Stimulated activated naive B cell treated with anti-CD40 and anti-IgM and Interleukin-4, amounts not matched to agents 10 μg/mL and 1 μg/mL and 100 μg/mL, for 72 hours (primary cell): ENCODE results near the gene LIN28A.

Experiments used
- ATAC-seq, 2 donors: fragments of 150-1000 bp; cut with Tn5 transposase; replicated peaks; 2 replicates each; pipeline ENCODE4 v1.10.0; 2021; ENCODE audit warnings: moderate library complexity in 1 of 2
- DNase-seq: peaks from one replicate; pipeline ENCODE4 v3.0.0; 2021
- H3K27ac Mint-ChIP-seq: one replicate; pipeline ENCODE4 v1.8.0; 2022; ENCODE audit warnings: mild to moderate bottlenecking, mixed read lengths
- H3K27me3 Mint-ChIP-seq, 2 donors: one replicate each; pipeline ENCODE4 v1.8.0; 2022; ENCODE audit warnings: mixed read lengths in 2 of 2
- H3K36me3 Mint-ChIP-seq, 2 donors: one replicate each; pipeline ENCODE4 v1.8.0; 2022; ENCODE audit warnings: mixed read lengths in 2 of 2, mild to moderate bottlenecking in 1 of 2
- H3K4me1 Mint-ChIP-seq, 2 donors: one replicate each; pipeline ENCODE4 v1.8.0; 2022; ENCODE audit warnings: mixed read lengths in 2 of 2, mild to moderate bottlenecking in 1 of 2
- H3K4me3 Mint-ChIP-seq, 2 donors: one replicate each; pipeline ENCODE4 v1.8.0; 2022; ENCODE audit warnings: mild to moderate bottlenecking in 2 of 2, mixed read lengths in 2 of 2, moderate library complexity in 1 of 2
- H3K9me3 Mint-ChIP-seq, 2 donors: one replicate each; pipeline ENCODE4 v1.8.0; 2022; ENCODE audit warnings: mixed read lengths in 2 of 2, mild to moderate bottlenecking in 1 of 2

LIN28A gene

GRCh38 chr1:26403656-26404055 lies 7.0 kb upstream of the LIN28A start:
- peaks cover 0 to 3% of the 10 kb centered on the region in 2 donors for H3K9me3 Mint-ChIP-seq
- H3K27me3 Mint-ChIP-seq, result peaks cover 38 to 76% of the 10 kb centered on the region in 2 donors
- no peak for ATAC-seq
- peaks cover 0 to 3% of the 10 kb centered on the region in 2 donors for H3K4me1 Mint-ChIP-seq
- H3K36me3 Mint-ChIP-seq, result no peaks in the 10 kb centered on the region
- no peak overlapping the region for H3K4me3 Mint-ChIP-seq
- no peak for DNase-seq
- no peak overlapping the region for H3K27ac Mint-ChIP-seq

- Mint-ChIP-seq H3K4me3 (no peak overlapping the region), H3K4me1 (peaks cover 5 to 13% of the 10 kb centered on the region in 2 donors), H3K9me3 (peaks cover 0 to 3% of the 10 kb centered on the region in 2 donors), H3K27ac (no peak overlapping the region), H3K27me3 (peaks cover 47 to 86% of the 10 kb centered on the region in 2 donors), H3K36me3 (no peaks in the 10 kb centered on the region)
- DNase-seq (no peak), ATAC-seq (no peak)
These were observed 6.0 kb upstream of the LIN28A start for GRCh38 chr1:26404641-26405040.

GRCh38 chr1:26405281-26405915 lies 5.2 kb upstream of the LIN28A start:
- ATAC-seq (no peak), DNase-seq (no peak)
- Mint-ChIP-seq H3K36me3 (no peaks in the 10 kb centered on the region), H3K4me1 (peaks cover 7 to 15% of the 10 kb centered on the region in 2 donors), H3K27me3 (peaks cover 46 to 89% of the 10 kb centered on the region in 2 donors), H3K4me3 (no peak overlapping the region), H3K9me3 (peaks cover 0 to 3% of the 10 kb centered on the region in 2 donors), H3K27ac (no peak overlapping the region)

- DNase-seq (peak; percentile 33), ATAC-seq (peak in 1 of 2 donors; percentile 50)
- peaks cover 0 to 3% of the 10 kb centered on the region in 2 donors for H3K9me3 Mint-ChIP-seq
- H3K36me3 Mint-ChIP-seq, result no peaks in the 10 kb centered on the region
- peaks cover 14 to 29% of the 10 kb centered on the region in 2 donors for H3K4me1 Mint-ChIP-seq
- H3K27ac Mint-ChIP-seq, result no peak overlapping the region
- H3K4me3 Mint-ChIP-seq, result no peak overlapping the region
- peaks cover 61 to 94% of the 10 kb centered on the region in 2 donors for H3K27me3 Mint-ChIP-seq
These were observed 2.0 kb upstream of the LIN28A start for GRCh38 chr1:26408604-26409003.

- Mint-ChIP-seq H3K4me3 (no peak overlapping the region), H3K27ac (no peak overlapping the region), H3K9me3 (peaks cover 0 to 3% of the 10 kb centered on the region in 2 donors), H3K36me3 (no peaks in the 10 kb centered on the region), H3K4me1 (peaks cover 14 to 29% of the 10 kb centered on the region in 2 donors), H3K27me3 (peaks cover 60 to 94% of the 10 kb centered on the region in 2 donors)
- DNase-seq (no peak), ATAC-seq (no peak)
These were observed 1.3 kb upstream of the LIN28A start for GRCh38 chr1:26409191-26409807.

- Mint-ChIP-seq H3K4me1 (peaks cover 14 to 29% of the 10 kb centered on the region in 2 donors), H3K4me3 (peak overlapping the region in 1 of 2 donors; percentile 49), H3K9me3 (peaks cover 0 to 3% of the 10 kb centered on the region in 2 donors), H3K27ac (no peak overlapping the region), H3K27me3 (peaks cover 62 to 87% of the 10 kb centered on the region in 2 donors), H3K36me3 (no peaks in the 10 kb centered on the region)
- DNase-seq (no peak), ATAC-seq (no peak)
These were observed 1.0 kb downstream of the LIN28A start for GRCh38 chr1:26411624-26412074.

- Mint-ChIP-seq H3K27ac (no peak overlapping the region), H3K4me3 (no peak overlapping the region), H3K9me3 (peaks cover 0 to 3% of the 10 kb centered on the region in 2 donors), H3K4me1 (peaks cover 14 to 29% of the 10 kb centered on the region in 2 donors), H3K36me3 (no peaks in the 10 kb centered on the region), H3K27me3 (peaks cover 62 to 80% of the 10 kb centered on the region in 2 donors)
- DNase-seq, result no peak
- ATAC-seq, result no peak
These were observed 1.7 kb downstream of the LIN28A start for GRCh38 chr1:26412180-26412840.

GRCh38 chr1:26413031-26413430 lies 2.4 kb downstream of the LIN28A start:
- Mint-ChIP-seq H3K4me1 (peaks cover 14 to 29% of the 10 kb centered on the region in 2 donors), H3K9me3 (no peaks in the 10 kb centered on the region), H3K36me3 (no peaks in the 10 kb centered on the region), H3K27me3 (peaks cover 57 to 73% of the 10 kb centered on the region in 2 donors), H3K4me3 (no peak overlapping the region), H3K27ac (no peak overlapping the region)
- DNase-seq (no peak), ATAC-seq (no peak)

GRCh38 chr1:26417111-26417759 lies 6.6 kb downstream of the LIN28A start:
- Mint-ChIP-seq H3K27me3 (peaks cover 35 to 39% of the 10 kb centered on the region in 2 donors), H3K36me3 (no peaks in the 10 kb centered on the region), H3K9me3 (no peaks in the 10 kb centered on the region), H3K4me1 (no peaks in the 10 kb centered on the region), H3K27ac (no peak overlapping the region), H3K4me3 (no peak overlapping the region)
- DNase-seq, result peak; percentile 69
- peak; percentile 100 for ATAC-seq

GRCh38 chr1:26418865-26419349 lies 8.3 kb downstream of the LIN28A start:
- Mint-ChIP-seq H3K9me3 (no peaks in the 10 kb centered on the region), H3K4me3 (no peak overlapping the region), H3K36me3 (no peaks in the 10 kb centered on the region), H3K27ac (no peak overlapping the region), H3K4me1 (no peaks in the 10 kb centered on the region), H3K27me3 (peaks cover 20 to 29% of the 10 kb centered on the region in 2 donors)
- ATAC-seq (no peak), DNase-seq (no peak)

- Mint-ChIP-seq H3K4me1 (no peaks in the 10 kb centered on the region), H3K36me3 (no peaks in the 10 kb centered on the region), H3K4me3 (no peak overlapping the region), H3K27me3 (peaks cover 14 to 24% of the 10 kb centered on the region in 2 donors), H3K27ac (no peak overlapping the region), H3K9me3 (no peaks in the 10 kb centered on the region)
- DNase-seq (no peak), ATAC-seq (no peak)
These were observed 8.9 kb downstream of the LIN28A start for GRCh38 chr1:26419494-26419893.

GRCh38 chr1:26429721-26430120 lies 19.1 kb downstream of the LIN28A start:
- Mint-ChIP-seq H3K27ac (no peak overlapping the region), H3K36me3 (peaks cover 6 to 13% of the 10 kb centered on the region in 2 donors), H3K9me3 (no peaks in the 10 kb centered on the region), H3K27me3 (peaks cover 0 to 15% of the 10 kb centered on the region in 2 donors), H3K4me1 (peaks cover 12 to 32% of the 10 kb centered on the region in 2 donors), H3K4me3 (peak overlapping the region in 1 of 2 donors; percentile 17)
- ATAC-seq (no peak), DNase-seq (no peak)

GRCh38 chr1:26431979-26432695 lies 21.5 kb downstream of the LIN28A start, which contains the start of gene DHDDS:
Gene DHDDS (plus strand): TSS chr1:26432321. CDS start chr1:26432946, 625 bp downstream.
- peak; percentile 99 for DNase-seq
- peaks cover 10 to 16% of the 10 kb centered on the region in 2 donors for H3K36me3 Mint-ChIP-seq
- no peaks in the 10 kb centered on the region for H3K27me3 Mint-ChIP-seq
- H3K4me3 Mint-ChIP-seq, result peak within 1 kb of the TSS; percentile 93
- peaks cover 12 to 32% of the 10 kb centered on the region in 2 donors for H3K4me1 Mint-ChIP-seq
- peak; percentile 96 to 97 for ATAC-seq
- peak within 1 kb of the TSS; percentile 96 for H3K27ac Mint-ChIP-seq
- no peaks in the 10 kb centered on the region for H3K9me3 Mint-ChIP-seq
